Raji (cell line): ENCODE results near the gene MLLT3.

Experiments used
- POLR2A ChIP-seq: IDR thresholded peaks from 2 replicates; pipeline ENCODE4 v1.6.1; 2011; ENCODE audit warnings: low read depth, low read length, control low read depth; ENCODE audit not compliant: insufficient read depth

Gene MLLT3

GRCh38 chr9:20622330-20623020 is at the start of gene MLLT3:
Gene MLLT3, minus strand, starts transcription at chr9:20622499.
- peak; percentile 58 for TF ChIP-seq POLR2A

- no peak for TF ChIP-seq POLR2A
These were observed 49.3 kb upstream of the MLLT3 start for GRCh38 chr9:20671635-20672034.

GRCh38 chr9:20670395-20670794 is 48.1 kb upstream of the MLLT3 start:
- no peak for TF ChIP-seq POLR2A

GRCh38 chr9:20664501-20664900 is 42.2 kb upstream of the MLLT3 start:
- no peak for TF ChIP-seq POLR2A

GRCh38 chr9:20663133-20663532 is 40.8 kb upstream of the MLLT3 start:
- no peak for TF ChIP-seq POLR2A

- TF ChIP-seq POLR2A, result no peak
These were observed 39.9 kb upstream of the MLLT3 start for GRCh38 chr9:20662156-20662555.

- no peak for TF ChIP-seq POLR2A
These were observed 37.2 kb upstream of the MLLT3 start for GRCh38 chr9:20659474-20659967.

GRCh38 chr9:20658677-20659473 is 36.6 kb upstream of the MLLT3 start:
- no peak for TF ChIP-seq POLR2A

- no peak for TF ChIP-seq POLR2A
These were observed 29.6 kb upstream of the MLLT3 start for GRCh38 chr9:20651939-20652338.

- no peak for TF ChIP-seq POLR2A
These were observed 28.5 kb upstream of the MLLT3 start for GRCh38 chr9:20650750-20651299.

GRCh38 chr9:20650313-20650712 is 28.0 kb upstream of the MLLT3 start:
- no peak for TF ChIP-seq POLR2A

- no peak for TF ChIP-seq POLR2A
These were observed 27.1 kb upstream of the MLLT3 start for GRCh38 chr9:20649381-20649780.

GRCh38 chr9:20646656-20647055 is 24.4 kb upstream of the MLLT3 start:
- TF ChIP-seq POLR2A, result no peak

GRCh38 chr9:20643660-20644059 is 21.4 kb upstream of the MLLT3 start:
- TF ChIP-seq POLR2A, result no peak

GRCh38 chr9:20642045-20642444 is 19.7 kb upstream of the MLLT3 start:
- TF ChIP-seq POLR2A, result no peak
